ENCODE measurements around the gene PRKG1. TPM values are rescaled to one million over a fixed set of nuclear protein-coding genes. Genes with fewer than 3 reads are reported as not detected.

Gene PRKG1
- total and polyA plus RNA-seq, 2 of the 8 experiments (the other 6 are each of a cell fraction or from before 2014, with no cell fraction given): 4.2 to 15.2 TPM

DNA sequence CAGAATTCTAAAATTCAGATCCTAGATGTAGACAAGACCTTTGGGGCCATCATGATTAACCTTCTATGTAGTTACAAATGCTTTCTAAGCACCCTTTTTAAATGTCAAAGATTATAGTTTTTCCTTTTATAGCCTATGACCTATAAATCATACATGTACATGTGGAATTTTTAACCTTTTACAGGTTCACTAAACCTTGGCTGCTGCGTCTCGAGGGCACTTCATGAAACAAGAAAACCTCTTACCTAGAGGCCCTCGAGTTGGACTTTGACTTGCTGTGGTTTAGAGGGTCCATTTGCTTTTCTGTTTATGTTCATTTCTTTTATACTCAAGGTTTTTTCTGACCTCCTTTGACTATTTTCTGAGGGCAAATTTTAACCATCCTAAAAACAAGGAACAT is 323.0 kb downstream of the PRKG1 start:
- no peak for DNase-seq (ENCODE audit: low read depth in 1 of 2, low spot score in 2 of 2)
- Histone ChIP-seq H4K20me1 (replicated peaks in 1 of 2; ENCODE audit: control insufficient read depth in 1 of 2, insufficient read depth in 2 of 2, low read length in 2 of 2) (no peaks in the 10 kb centered on the region), H3K4me3 (ENCODE audit: extremely low read depth in 1 of 4, insufficient read depth in 2 of 4, low read depth in 3 of 4, low read length in 4 of 4) (no peak overlapping the region), H3K4me2 (ENCODE audit: insufficient read depth in 1 of 2, low read depth in 2 of 2, low read length in 2 of 2) (no peak overlapping the region), H3K9me3 (ENCODE audit: insufficient read depth in 2 of 2, low read depth in 1 of 2, low read length in 1 of 2) (peaks cover 0 to 5% of the 10 kb centered on the region in 2 experiments; a peak in 1 of 4 replicates), H2AFZ (ENCODE audit: low read length) (no peak overlapping the region), H4K5ac (ENCODE audit: insufficient read length, low read depth, low read length) (no peak overlapping the region), H3K4me1 (replicated peaks in 1 of 4; ENCODE audit: control insufficient read depth in 3 of 4, insufficient read depth in 4 of 4, low read length in 3 of 4) (no peaks in the 10 kb centered on the region), H2BK120ac (replicated peaks; ENCODE audit: low read depth, low read length) (no peak overlapping the region), H3K36me3 (ENCODE audit: control insufficient read depth in 2 of 4, insufficient read depth in 4 of 4, low read length in 3 of 4) (peaks cover 0 to 3% (median 0%) of the 10 kb centered on the region in 4 experiments; a peak in 1 of 8 replicates), H4K91ac (replicated peaks; ENCODE audit: insufficient read length, low read length) (no peak overlapping the region), H2BK12ac (ENCODE audit: low read depth, low read length) (no peak overlapping the region), H3K27ac (ENCODE audit: low read depth, low read length) (no peak overlapping the region), H3K9ac (replicated peaks in 1 of 4; ENCODE audit: extremely low read depth in 1 of 4, low read depth in 3 of 4, low read length in 3 of 4) (no peak overlapping the region), H2BK20ac (ENCODE audit: low read length) (no peak overlapping the region), H3K27me3 (replicated peaks in 1 of 4; ENCODE audit: control insufficient read depth in 3 of 4, extremely low read depth in 1 of 4, insufficient read depth in 3 of 4, low read length in 3 of 4) (no peaks in the 10 kb centered on the region), H2BK5ac (ENCODE audit: low read depth, low read length) (no peak overlapping the region), H3K23ac (ENCODE audit: insufficient read length) (no peak overlapping the region), H3K56ac (replicated peaks; ENCODE audit: insufficient read length, low read depth, low read length) (no peak overlapping the region), H3K14ac (ENCODE audit: insufficient read length) (no peak overlapping the region), H4K8ac (ENCODE audit: extremely low read depth, insufficient read depth, low read length) (no peak overlapping the region), H2AK5ac (ENCODE audit: low read depth, low read length) (no peak overlapping the region), H3K79me2 (ENCODE audit: control insufficient read depth in 1 of 2, insufficient read depth in 2 of 2, low read length in 2 of 2) (no peaks in the 10 kb centered on the region), H3K23me2 (ENCODE audit: low read depth, low read length) (no peaks in the 10 kb centered on the region), H2BK15ac (ENCODE audit: low read length) (no peak overlapping the region), H3K79me1 (ENCODE audit: low read depth, low read length) (no peaks in the 10 kb centered on the region), H3K18ac (ENCODE audit: extremely low read depth, low read length) (no peak overlapping the region), H3K4ac (replicated peaks; ENCODE audit: insufficient read length, low read depth, low read length) (no peak overlapping the region)
- POLR2A ChIA-PET (ENCODE audit: partially characterized antibody): no interaction called here
- CTCF ChIA-PET (ENCODE audit: partially characterized antibody): interaction anchor here (1.9 to 2.0 kb wide), 2 partner anchors 8 to 29 kb away, joined by 5 read pairs; no protein-coding TSS in a partner anchor
- FAIRE-seq: no peak
- WGBS, 2 experiments (ENCODE audit: extremely low coverage in 1 of 2, insufficient coverage in 1 of 2, insufficient read length in 1 of 2, insufficient replicate concordance in 2 of 2, low coverage in 1 of 2, low lambda C conversion rate in 2 of 2, missing lambda C conversion rate in 1 of 2): 97% methylated on average over 3 of the region's 3 CpGs; no CpG with 5 or more reads in 1 of the 2 experiments
- no peak for TF ChIP-seq TCF12 (IDR thresholded peaks at IDR 0.05; ENCODE audit: low read depth, low read length)
- TF ChIP-seq, protein P1, sequence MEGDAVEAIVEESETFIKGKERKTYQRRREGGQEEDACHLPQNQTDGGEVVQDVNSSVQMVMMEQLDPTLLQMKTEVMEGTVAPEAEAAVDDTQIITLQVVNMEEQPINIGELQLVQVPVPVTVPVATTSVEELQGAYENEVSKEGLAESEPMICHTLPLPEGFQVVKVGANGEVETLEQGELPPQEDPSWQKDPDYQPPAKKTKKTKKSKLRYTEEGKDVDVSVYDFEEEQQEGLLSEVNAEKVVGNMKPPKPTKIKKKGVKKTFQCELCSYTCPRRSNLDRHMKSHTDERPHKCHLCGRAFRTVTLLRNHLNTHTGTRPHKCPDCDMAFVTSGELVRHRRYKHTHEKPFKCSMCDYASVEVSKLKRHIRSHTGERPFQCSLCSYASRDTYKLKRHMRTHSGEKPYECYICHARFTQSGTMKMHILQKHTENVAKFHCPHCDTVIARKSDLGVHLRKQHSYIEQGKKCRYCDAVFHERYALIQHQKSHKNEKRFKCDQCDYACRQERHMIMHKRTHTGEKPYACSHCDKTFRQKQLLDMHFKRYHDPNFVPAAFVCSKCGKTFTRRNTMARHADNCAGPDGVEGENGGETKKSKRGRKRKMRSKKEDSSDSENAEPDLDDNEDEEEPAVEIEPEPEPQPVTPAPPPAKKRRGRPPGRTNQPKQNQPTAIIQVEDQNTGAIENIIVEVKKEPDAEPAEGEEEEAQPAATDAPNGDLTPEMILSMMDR (IDR thresholded peaks at IDR 0.05; ENCODE audit: control extremely low read depth in 1 of 3, insufficient read depth in 1 of 3, low read depth in 1 of 3, low read length in 3 of 3): no peak
- no peak for TF ChIP-seq CREB1 (IDR thresholded peaks at IDR 0.05)
- TF ChIP-seq POU5F1 (IDR thresholded peaks at IDR 0.05; ENCODE audit: low read depth, low read length): no peak
- TF ChIP-seq ASH2L (IDR thresholded peaks at IDR 0.05; ENCODE audit: low read length): no peak
- TF ChIP-seq JUND (IDR thresholded peaks at IDR 0.05; ENCODE audit: low read length): no peak
- no peak for TF ChIP-seq TEAD4 (IDR thresholded peaks at IDR 0.05; ENCODE audit: low read depth, low read length)
- no peak for TF ChIP-seq BRCA1 (IDR thresholded peaks at IDR 0.05; ENCODE audit: low read depth, low read length)
- no peak for TF ChIP-seq CEBPB (IDR thresholded peaks at IDR 0.05; ENCODE audit: low read depth, low read length)
- TF ChIP-seq SIX5 (IDR thresholded peaks at IDR 0.05; ENCODE audit: low read depth, low read length): no peak
- TF ChIP-seq SIRT6 (IDR thresholded peaks at IDR 0.05; ENCODE audit: low read length): no peak
- TF ChIP-seq JUN (IDR thresholded peaks at IDR 0.05; ENCODE audit: low read depth, low read length): no peak
- TF ChIP-seq POLR2AphosphoS5 (IDR thresholded peaks at IDR 0.05; ENCODE audit: low read depth, low read length): no peak
- no peak for TF ChIP-seq EGR1 (IDR thresholded peaks at IDR 0.05; ENCODE audit: borderline replicate concordance, low read depth, low read length)

Data from H1 (cell line).